ENCODE measurements around the gene PLEKHO2.

DNA sequence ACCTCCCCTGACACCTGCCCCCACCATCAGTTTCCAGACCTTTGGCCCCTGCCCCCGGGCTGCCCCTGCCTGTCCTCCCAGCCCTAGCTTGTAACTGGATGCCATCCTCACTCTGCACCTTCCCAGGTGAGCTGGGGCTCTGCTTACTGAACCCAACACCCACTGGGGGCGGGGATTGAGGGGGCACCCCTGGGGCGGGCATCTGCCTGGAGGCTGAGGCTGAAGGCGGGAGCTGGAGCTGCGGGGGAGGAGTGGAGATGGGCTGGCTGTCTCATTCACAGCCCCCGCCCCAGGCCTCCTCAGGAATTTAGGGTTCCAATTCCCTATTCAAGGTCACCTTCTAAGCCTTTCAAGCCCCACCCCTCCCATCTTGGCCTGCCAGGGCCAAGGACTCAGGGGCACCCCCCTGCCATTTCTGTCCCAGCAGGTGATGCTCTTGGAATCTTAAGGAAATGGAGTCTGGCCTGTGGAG lies 33.9 kb upstream of the PLEKHO2 start:
- no peak for TF ChIP-seq CTCF (IDR thresholded peaks at IDR 0.05)
- TF ChIP-seq POLR2A (IDR thresholded peaks at IDR 0.05), result no peak

All from esophagus squamous epithelium (tissue), 4 donors.